ENCODE results near the gene MYMX.

MYMX gene

GRCh38 chr6:44224029-44224964 is 7.6 kb downstream of the MYMX start (continued):
- TF ChIP-seq ISL1 (CRISPR knock-in tag; IDR thresholded peaks at IDR 0.05): no peak
- TF ChIP-seq OSR1 (CRISPR knock-in tag; IDR thresholded peaks at IDR 0.05): no peak
- TF ChIP-seq ZNF70 (CRISPR knock-in tag; IDR thresholded peaks at IDR 0.05): no peak

GRCh38 chr6:44224965-44225305 is 8.2 kb downstream of the MYMX start:
- no peak for ATAC-seq
- TF ChIP-seq ZNF565 (CRISPR knock-in tag; conservative IDR thresholded peaks at IDR 0.05; ENCODE audit: low read depth) (no peak), ZFP3 (CRISPR knock-in tag; IDR thresholded peaks at IDR 0.05) (no peak), CSRNP3 (CRISPR knock-in tag; IDR thresholded peaks at IDR 0.05) (no peak), PPARA (CRISPR knock-in tag; IDR thresholded peaks at IDR 0.05; ENCODE audit: borderline replicate concordance) (no peak), ESRRG (CRISPR knock-in tag; IDR thresholded peaks at IDR 0.05) (no peak), ZC3H10 (CRISPR knock-in tag; IDR thresholded peaks at IDR 0.05) (no peak), ZNF70 (CRISPR knock-in tag; IDR thresholded peaks at IDR 0.05) (no peak), POU6F1 (CRISPR knock-in tag; IDR thresholded peaks at IDR 0.05; ENCODE audit: borderline replicate concordance, low read depth) (no peak), ARNTL (CRISPR knock-in tag; IDR thresholded peaks at IDR 0.05; ENCODE audit: borderline replicate concordance, low read depth) (no peak), TOX (CRISPR knock-in tag; IDR thresholded peaks at IDR 0.05; ENCODE audit: borderline replicate concordance) (no peak), TCF4 (CRISPR knock-in tag; IDR thresholded peaks at IDR 0.05; ENCODE audit: borderline replicate concordance) (no peak), CSDC2 (CRISPR knock-in tag; IDR thresholded peaks at IDR 0.05) (no peak), CREB5 (CRISPR knock-in tag; IDR thresholded peaks at IDR 0.05; ENCODE audit: low read depth) (no peak), GLIS3 (CRISPR knock-in tag; IDR thresholded peaks at IDR 0.05) (no peak), TSHZ2 (CRISPR knock-in tag; IDR thresholded peaks at IDR 0.05) (no peak), OSR1 (CRISPR knock-in tag; IDR thresholded peaks at IDR 0.05) (no peak), PATZ1 (CRISPR knock-in tag; IDR thresholded peaks at IDR 0.05; ENCODE audit: borderline replicate concordance) (no peak), ISL1 (CRISPR knock-in tag; IDR thresholded peaks at IDR 0.05) (no peak)

- ATAC-seq: no peak
- TF ChIP-seq ISL1 (CRISPR knock-in tag; IDR thresholded peaks at IDR 0.05) (no peak), SNAI2 (CRISPR knock-in tag; IDR thresholded peaks at IDR 0.05) (no peak), RARB (CRISPR knock-in tag; IDR thresholded peaks at IDR 0.05) (no peak), ZC3H10 (CRISPR knock-in tag; IDR thresholded peaks at IDR 0.05) (no peak), ZFP3 (CRISPR knock-in tag; IDR thresholded peaks at IDR 0.05) (no peak), ARNTL (CRISPR knock-in tag; IDR thresholded peaks at IDR 0.05; ENCODE audit: borderline replicate concordance, low read depth) (no peak), CREB5 (CRISPR knock-in tag; IDR thresholded peaks at IDR 0.05; ENCODE audit: low read depth) (no peak), POU6F1 (CRISPR knock-in tag; IDR thresholded peaks at IDR 0.05; ENCODE audit: borderline replicate concordance, low read depth) (no peak), ZFP30 (CRISPR knock-in tag; IDR thresholded peaks at IDR 0.05) (no peak), PPARA (CRISPR knock-in tag; IDR thresholded peaks at IDR 0.05; ENCODE audit: borderline replicate concordance) (no peak), GLIS3 (CRISPR knock-in tag; IDR thresholded peaks at IDR 0.05) (no peak), ZNF70 (CRISPR knock-in tag; IDR thresholded peaks at IDR 0.05) (no peak), OSR1 (CRISPR knock-in tag; IDR thresholded peaks at IDR 0.05) (no peak), CSDC2 (CRISPR knock-in tag; IDR thresholded peaks at IDR 0.05) (no peak)
These were observed 9.0 kb downstream of the MYMX start for GRCh38 chr6:44225579-44226325.
